ENCODE measurements around the gene PLCL2.

DNA sequence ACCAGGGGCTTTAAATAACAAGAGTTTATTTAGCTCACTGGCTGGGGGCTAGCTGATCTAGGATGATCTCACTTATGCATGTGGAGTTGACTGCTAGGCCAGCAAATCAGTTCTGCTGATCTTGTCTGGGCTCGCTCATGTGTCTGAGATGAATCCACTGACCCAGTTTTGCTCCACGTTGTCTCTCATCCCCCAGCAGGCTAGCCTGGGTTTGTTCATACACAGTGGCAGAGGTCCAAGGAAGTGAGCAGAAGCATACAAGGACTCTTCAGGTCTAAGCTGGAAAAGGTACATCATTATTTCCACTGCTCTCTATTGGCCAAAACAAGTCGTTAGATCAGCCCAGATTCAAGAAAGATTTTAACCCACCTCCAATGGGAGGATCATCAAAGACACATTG lies 238.0 kb downstream of the PLCL2 start:
- no peak for TF ChIP-seq CTCF (IDR thresholded peaks at IDR 0.05; ENCODE audit: insufficient read depth, low read length, poor library complexity, severe bottlenecking)
- no peak for TF ChIP-seq EZH2phosphoT487 (conservative IDR thresholded peaks at IDR 0.05; ENCODE audit: low read length)

Data from SU-DHL-6 (cell line).